Urinary bladder (tissue), 4 donors: Measurements from ENCODE around the gene RYR1. TPM values are rescaled to one million over a fixed set of nuclear protein-coding genes. Genes with fewer than 3 reads are reported as not detected.
"Not testable (repeated sequence)": the region's sequence is repeated elsewhere in the genome, so short reads cannot be mapped to it uniquely, and the experiment has no call there.

Source experiments
- DNase-seq: peaks from one replicate; pipeline ENCODE4 v3.0.0-alpha.2; 2015; ENCODE audit errors: extremely low spot score
- H3K27ac ChIP-seq: one replicate; pipeline ENCODE4 v1.5.1; 2013; ENCODE audit warnings: low read depth, mild to moderate bottlenecking, moderate library complexity
- H3K36me3 ChIP-seq: one replicate; pipeline ENCODE4 v1.6.1; 2013; ENCODE audit warnings: mild to moderate bottlenecking, moderate library complexity; ENCODE audit not compliant: insufficient read depth
- H3K4me1 ChIP-seq: one replicate; pipeline ENCODE4 v1.6.1; 2013; ENCODE audit warnings: mild to moderate bottlenecking, moderate library complexity; ENCODE audit not compliant: insufficient read depth
- H3K4me3 ChIP-seq: one replicate; pipeline ENCODE4 v1.5.1; 2013; ENCODE audit warnings: low read depth, low read length
- WGBS: extraction: QIAGEN DNeasy Blood & Tissue Kit; methylation state at CpG from one replicate; pipeline ENCODE4 v1.1.7; 2013; 5-methylcytosine and 5-hydroxymethylcytosine counted together
- polyA plus RNA-seq: library from polyadenylated mRNA; stranded (reverse); fragments of 200-250 nt; gene quantifications from one replicate; pipeline ENCODE4 v1.2.3, GENCODE V29; 2013
- total RNA-seq: library from RNA; depleted of rRNA; stranded (reverse); fragments of >200 nt; gene quantifications from one replicate; pipeline ENCODE4 v1.2.3, GENCODE V29; 2014
- donor health status: healthy with polysubstance abuse.
- donor health status: healthy.

RYR1 gene
- total and polyA plus RNA-seq, 2 donors, result 1.1 to 5.3 TPM

DNA sequence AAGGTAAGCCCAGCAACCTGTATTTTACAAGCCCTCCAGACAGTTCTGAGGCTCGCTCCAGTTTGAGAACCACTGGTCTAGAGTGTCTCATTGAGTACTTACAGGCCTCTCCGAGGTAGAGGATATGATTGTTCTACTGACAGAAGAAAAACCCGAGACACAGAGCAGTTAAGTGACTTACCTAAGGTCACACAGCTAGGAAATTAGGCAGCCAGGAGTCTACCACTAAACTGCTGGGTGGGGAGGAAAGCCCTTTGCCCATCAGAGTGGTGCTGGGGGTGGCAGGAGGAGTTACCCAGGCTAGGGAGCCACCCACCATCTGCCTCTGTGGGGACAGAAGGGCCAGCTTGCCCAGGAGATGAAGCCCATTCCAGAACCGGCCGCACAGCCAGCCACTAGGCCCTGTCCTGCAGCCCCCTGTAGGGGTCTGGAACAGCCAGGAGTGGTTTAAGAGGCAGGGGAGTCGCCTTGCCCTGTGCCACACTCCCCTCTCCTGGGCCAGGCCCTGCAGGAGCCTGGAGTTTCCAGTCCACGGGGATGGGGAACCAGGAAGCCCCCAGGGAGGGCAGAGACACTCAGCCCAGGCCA lies 8.2 kb upstream of the RYR1 start:
- Histone ChIP-seq H3K4me1 (no peaks in the 10 kb centered on the region), H3K27ac (no peak overlapping the region), H3K4me3 (no peak overlapping the region), H3K36me3 (no peaks in the 10 kb centered on the region)
- DNase-seq, result no peak
- WGBS, result 66% methylated on average over 7 of the region's 7 CpGs

DNA sequence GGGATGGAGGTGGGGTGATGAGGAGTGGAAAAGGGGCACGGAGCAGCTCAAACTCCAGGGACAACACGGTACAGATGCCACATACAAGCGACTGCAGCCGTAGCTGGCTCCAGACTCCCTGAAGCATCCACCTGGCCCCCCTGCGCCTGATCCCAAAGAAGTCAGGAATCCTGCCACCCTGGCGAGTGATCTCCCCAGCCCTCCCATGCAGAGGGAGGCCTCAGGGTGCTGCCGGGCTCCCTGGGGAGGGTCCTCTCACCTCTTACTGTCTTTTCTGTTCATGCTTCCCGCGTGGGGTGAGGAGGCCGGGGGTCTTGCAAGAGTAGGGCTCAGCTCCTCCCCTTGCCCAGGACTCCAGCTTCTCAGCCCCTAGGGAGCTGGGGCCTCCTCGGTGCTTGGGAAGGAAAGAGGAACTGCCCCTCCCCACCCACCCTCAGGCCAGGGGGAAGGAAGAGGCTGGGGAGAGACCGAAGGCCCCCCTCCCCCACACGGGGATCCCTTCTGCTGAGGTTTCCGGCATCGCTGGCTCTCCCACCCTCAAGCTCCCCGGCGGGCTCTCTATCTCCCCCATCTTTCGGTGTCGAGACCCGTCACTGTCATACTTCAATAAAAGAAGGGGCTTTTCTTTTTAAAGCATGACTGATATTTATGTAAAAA lies 7.6 kb upstream of the RYR1 start, which contains the start of gene RASGRP4:
TSS of gene RASGRP4 (minus strand) at position 410 of the 657 bp plus-strand sequence. CDS start at position 282, 128 bp downstream.
- Histone ChIP-seq H3K4me3 (no peak within 1 kb of the TSS), H3K27ac (no peak within 1 kb of the TSS), H3K4me1 (no peaks in the 10 kb centered on the region), H3K36me3 (no peaks in the 10 kb centered on the region)
- 16% methylated on average over 20 of the region's 20 CpGs for WGBS
- DNase-seq, result no peak

DNA sequence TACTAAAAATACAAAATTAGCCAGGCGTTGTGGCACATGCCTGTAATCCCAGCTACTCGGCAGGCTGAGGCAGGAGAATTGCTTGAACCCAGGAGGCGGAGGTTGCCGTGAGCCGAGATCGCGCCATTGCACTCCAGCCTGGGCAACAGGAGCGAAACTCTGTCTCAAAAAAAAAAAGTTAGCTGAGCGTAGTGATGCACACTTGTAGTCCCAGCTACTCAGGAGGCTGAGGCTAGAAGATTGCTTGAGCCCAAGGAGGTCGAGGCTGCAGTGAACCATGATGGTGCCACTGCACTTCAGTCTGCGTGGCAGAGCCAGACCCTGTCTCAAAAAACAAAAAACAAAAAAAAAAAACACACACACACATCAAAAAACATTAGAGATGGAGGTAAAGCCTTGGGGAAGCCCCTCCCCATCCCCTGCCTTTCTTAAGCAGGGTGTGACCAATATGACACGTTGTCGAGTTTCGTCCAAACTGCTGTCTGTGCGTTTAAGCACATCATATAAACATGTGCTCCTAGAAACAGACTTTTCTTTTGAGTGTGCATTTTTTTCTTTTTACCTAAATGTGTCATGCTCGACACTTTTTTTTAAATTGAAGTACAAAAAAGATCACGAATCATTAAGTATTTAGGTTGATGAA lies 6.3 kb upstream of the RYR1 start:
- H3K4me3 ChIP-seq, H3K4me1 ChIP-seq, H3K36me3 ChIP-seq, H3K27ac ChIP-seq, DNase-seq: not testable (repeated sequence)
- WGBS, result 67% methylated on average over 16 of the region's 17 CpGs

DNA sequence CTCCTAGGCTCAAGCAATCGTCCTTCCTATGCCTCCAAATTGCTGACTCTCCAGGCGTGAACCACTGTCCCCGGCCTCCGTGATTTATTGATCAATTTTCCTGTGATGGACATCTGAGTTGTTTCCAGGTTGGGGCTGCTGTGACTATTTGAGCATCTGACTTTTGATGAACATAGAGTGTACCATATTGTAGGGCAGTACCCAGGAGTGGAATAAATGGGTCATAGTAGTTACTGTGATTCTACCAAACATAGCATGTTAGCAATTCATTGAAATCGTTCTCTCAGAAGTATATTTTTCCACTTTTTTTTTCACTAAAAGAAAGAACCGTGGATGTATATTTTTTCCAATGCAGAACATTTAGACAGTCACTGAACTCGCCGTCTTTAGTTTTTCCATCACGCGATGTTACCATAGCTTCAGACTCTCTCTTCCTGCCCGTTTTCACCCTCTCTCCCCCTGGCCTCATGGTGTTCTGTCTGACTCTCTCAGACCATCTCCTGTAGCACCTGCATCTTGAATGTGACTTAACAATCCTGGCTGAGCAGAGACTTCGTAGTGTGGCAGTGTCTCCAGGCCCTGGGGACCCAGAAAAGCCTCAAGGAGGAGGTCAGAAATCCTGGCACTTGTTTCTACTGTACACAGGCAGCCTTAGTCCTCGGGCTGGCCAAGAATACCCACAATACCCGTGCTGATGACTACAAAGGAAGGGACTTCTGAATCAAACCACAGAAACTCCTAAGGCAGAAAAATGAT lies 4.3 kb upstream of the RYR1 start:
- 58% methylated on average over 14 of the region's 14 CpGs for WGBS
- Histone ChIP-seq H3K4me3 (no peak overlapping the region), H3K27ac (no peak overlapping the region), H3K4me1 (no peaks in the 10 kb centered on the region), H3K36me3 (no peaks in the 10 kb centered on the region)
- no peak for DNase-seq

GRCh38 chr19:38429811-38430156 lies 3.7 kb upstream of the RYR1 start:
- 83% methylated on average over 2 of the region's 2 CpGs for WGBS
- H3K36me3 ChIP-seq, result no peaks in the 10 kb centered on the region
- no peak overlapping the region for H3K27ac ChIP-seq

GRCh38 chr19:38430931-38431330 lies 2.6 kb upstream of the RYR1 start:
- 83% methylated on average over 7 of the region's 7 CpGs for WGBS
- Histone ChIP-seq H3K27ac (no peak overlapping the region), H3K4me3 (no peak overlapping the region), H3K4me1 (no peaks in the 10 kb centered on the region), H3K36me3 (no peaks in the 10 kb centered on the region)
- no peak for DNase-seq

More at GRCh38 chr19:38429811-38430156, 3.7 kb upstream of the RYR1 start:
- H3K4me3 ChIP-seq, result no peak overlapping the region
- no peaks in the 10 kb centered on the region for H3K4me1 ChIP-seq
- DNase-seq, result no peak

DNA sequence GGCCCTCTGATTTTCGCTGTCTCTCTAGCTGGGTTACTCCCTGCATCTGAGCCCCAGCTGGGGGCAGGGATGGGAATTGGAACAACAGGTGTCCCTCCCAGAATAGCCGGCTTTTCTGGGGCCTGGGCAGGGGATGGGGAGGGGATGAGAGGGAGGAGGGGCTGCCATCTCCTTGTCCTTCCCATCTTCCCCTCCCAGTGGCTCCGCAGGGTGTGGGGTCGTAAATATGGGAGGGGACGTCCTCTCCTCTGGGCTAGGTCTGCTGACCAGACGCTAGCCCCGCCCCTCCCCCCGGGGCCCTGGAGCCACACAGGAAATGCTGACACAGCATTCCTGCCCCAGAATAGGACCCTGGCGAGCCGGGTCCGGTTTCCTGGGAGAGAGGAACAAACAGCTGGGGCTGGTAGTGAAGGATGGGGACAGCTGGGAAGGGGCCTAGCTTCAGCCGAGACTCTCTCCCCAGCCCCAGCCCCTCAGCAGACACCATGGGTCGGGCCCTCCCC lies 1.1 kb downstream of the RYR1 start:
- H3K27ac ChIP-seq, result no peak overlapping the region
- H3K4me1 ChIP-seq, result no peaks in the 10 kb centered on the region
- H3K4me3 ChIP-seq, result no peak overlapping the region
- WGBS, result 13% methylated on average over 13 of the region's 13 CpGs
- no peaks in the 10 kb centered on the region for H3K36me3 ChIP-seq
- DNase-seq, result no peak

DNA sequence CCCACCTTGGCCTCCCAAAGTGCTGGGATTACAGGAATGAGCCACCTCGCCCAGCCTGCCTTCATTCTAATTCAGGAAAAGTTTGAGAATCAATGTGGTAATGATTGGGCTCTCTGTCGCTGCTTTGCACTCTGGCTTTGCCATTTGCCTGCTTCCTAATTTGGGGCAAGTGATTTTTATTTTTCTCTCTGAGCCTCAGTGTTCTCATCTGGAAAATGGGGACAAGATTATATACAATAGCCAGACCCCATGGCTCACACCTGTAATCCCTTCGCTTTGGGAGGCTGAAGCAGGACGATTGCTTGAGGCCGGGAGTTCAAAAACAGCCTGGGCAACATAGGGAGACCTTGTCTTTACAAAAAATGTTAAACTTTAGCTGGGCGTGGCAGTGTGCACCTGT lies 3.8 kb downstream of the RYR1 start:
- DNase-seq, result no peak
- Histone ChIP-seq H3K4me1 (no peaks in the 10 kb centered on the region), H3K36me3 (no peaks in the 10 kb centered on the region), H3K4me3 (no peak overlapping the region), H3K27ac (no peak overlapping the region)
- 90% methylated on average over 6 of the region's 6 CpGs for WGBS

- no peaks in the 10 kb centered on the region for H3K36me3 ChIP-seq
- 75% methylated on average over 2 of the region's 2 CpGs for WGBS
- DNase-seq, result no peak
- no peak overlapping the region for H3K27ac ChIP-seq
- no peak overlapping the region for H3K4me3 ChIP-seq
- H3K4me1 ChIP-seq, result no peaks in the 10 kb centered on the region
These were observed 4.4 kb downstream of the RYR1 start for GRCh38 chr19:38437917-38438316.

DNA sequence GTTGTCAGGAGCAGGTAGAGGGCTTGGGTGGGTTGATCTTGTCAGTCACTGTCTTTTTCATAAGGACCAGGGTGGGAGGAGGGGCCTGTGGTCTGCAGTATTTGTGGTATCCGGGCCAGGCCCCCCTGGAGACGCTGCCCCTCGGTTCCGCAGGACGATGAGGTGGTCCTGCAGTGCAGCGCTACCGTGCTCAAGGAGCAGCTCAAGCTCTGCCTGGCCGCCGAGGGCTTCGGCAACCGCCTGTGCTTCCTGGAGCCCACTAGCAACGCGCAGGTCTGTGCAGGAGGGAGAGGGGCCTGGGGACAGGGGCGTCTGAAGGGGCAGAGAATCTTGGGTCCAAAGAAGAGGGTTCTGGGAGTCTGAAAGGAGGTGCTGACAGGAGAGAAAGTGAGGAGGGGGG lies 7.1 kb downstream of the RYR1 start:
- DNase-seq, result no peak
- Histone ChIP-seq H3K27ac (no peak overlapping the region), H3K36me3 (no peaks in the 10 kb centered on the region), H3K4me1 (no peaks in the 10 kb centered on the region), H3K4me3 (no peak overlapping the region)
- WGBS, result 65% methylated on average over 14 of the region's 14 CpGs

GRCh38 chr19:38441657-38442348 lies 8.3 kb downstream of the RYR1 start:
- no peak for DNase-seq
- Histone ChIP-seq H3K36me3 (no peaks in the 10 kb centered on the region), H3K4me1 (no peaks in the 10 kb centered on the region), H3K27ac (no peak overlapping the region), H3K4me3 (no peak overlapping the region)
- 42% methylated on average over 7 of the region's 7 CpGs for WGBS

DNA sequence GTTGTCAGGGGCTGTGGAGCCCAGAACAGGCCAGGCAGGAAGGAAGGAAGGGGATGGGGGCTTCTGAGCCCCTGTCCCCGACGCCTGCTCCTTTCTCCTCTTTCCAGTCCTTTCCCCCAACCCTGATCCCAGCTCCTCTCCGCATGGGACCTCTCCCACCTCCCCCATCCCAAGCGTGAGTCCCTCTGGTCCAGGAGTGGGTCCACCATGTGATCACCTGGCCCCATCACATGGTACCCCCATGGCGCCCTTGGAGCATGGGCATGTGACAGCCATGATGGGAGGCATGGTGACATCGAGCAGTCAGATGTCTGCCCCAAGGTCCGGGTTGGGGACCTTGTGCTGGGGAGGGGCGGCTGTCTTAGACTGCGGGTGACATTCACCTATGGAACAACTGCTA lies 9.2 kb downstream of the RYR1 start:
- WGBS, result 87% methylated on average over 9 of the region's 9 CpGs
- Histone ChIP-seq H3K36me3 (no peaks in the 10 kb centered on the region), H3K4me1 (no peaks in the 10 kb centered on the region), H3K4me3 (no peak overlapping the region), H3K27ac (no peak overlapping the region)
- DNase-seq, result no peak

GRCh38 chr19:38443458-38443999 lies 10.0 kb downstream of the RYR1 start:
- no peak for DNase-seq
- 80% methylated on average over 15 of the region's 15 CpGs for WGBS
- Histone ChIP-seq H3K4me1 (no peaks in the 10 kb centered on the region), H3K36me3 (no peaks in the 10 kb centered on the region), H3K27ac (no peak overlapping the region), H3K4me3 (no peak overlapping the region)
